ENCODE data around the gene MND1. TPM values are rescaled to one million over a fixed set of nuclear protein-coding genes. Genes with fewer than 3 reads are reported as not detected.

Gene MND1
- total and polyA plus RNA-seq, 2 of the 8 experiments (the other 6 are each of a cell fraction or from before 2014, with no cell fraction given) = 4.4 to 26.2 TPM

GRCh38 chr4:153322791-153323190 is 21.7 kb upstream of the MND1 start:
- H3K4ac ChIP-seq (replicated peaks; ENCODE audit: insufficient read length, low read depth, low read length) = no peak overlapping the region
- no peak overlapping the region for H3K18ac ChIP-seq (ENCODE audit: extremely low read depth, low read length)
- POLR2A ChIA-PET (ENCODE audit: partially characterized antibody) = no interaction called here
- H2AFZ ChIP-seq (ENCODE audit: low read length) = no peak overlapping the region
- no peaks in the 10 kb centered on the region for H3K79me2 ChIP-seq (ENCODE audit: control insufficient read depth in 1 of 2, insufficient read depth in 2 of 2, low read length in 2 of 2)
- DNase-seq (ENCODE audit: low read depth in 1 of 2, low spot score in 2 of 2) (no peak), FAIRE-seq (no peak)
- no peaks in the 10 kb centered on the region for H3K4me1 ChIP-seq (replicated peaks in 1 of 4; ENCODE audit: control insufficient read depth in 3 of 4, insufficient read depth in 4 of 4, low read length in 3 of 4)
- no peak overlapping the region for H2AK5ac ChIP-seq (ENCODE audit: low read depth, low read length)
- H2BK15ac ChIP-seq (ENCODE audit: low read length) = no peak overlapping the region
- no peak overlapping the region for H3K27ac ChIP-seq (ENCODE audit: low read depth, low read length)
- no peaks in the 10 kb centered on the region for H3K79me1 ChIP-seq (ENCODE audit: low read depth, low read length)
- no peaks in the 10 kb centered on the region for H3K9me3 ChIP-seq (ENCODE audit: insufficient read depth in 2 of 2, low read depth in 1 of 2, low read length in 1 of 2)
- no peak overlapping the region for H2BK120ac ChIP-seq (replicated peaks; ENCODE audit: low read depth, low read length)
- no peak overlapping the region for H3K14ac ChIP-seq (ENCODE audit: insufficient read length)
- H2BK20ac ChIP-seq (ENCODE audit: low read length) = no peak overlapping the region
- no peak overlapping the region for H2BK5ac ChIP-seq (ENCODE audit: low read depth, low read length)
- H3K4me2 ChIP-seq (ENCODE audit: insufficient read depth in 1 of 2, low read depth in 2 of 2, low read length in 2 of 2) = no peak overlapping the region
- H4K5ac ChIP-seq (ENCODE audit: insufficient read length, low read depth, low read length) = no peak overlapping the region
- TF ChIP-seq NRF1 (IDR thresholded peaks at IDR 0.05; ENCODE audit: low read depth, low read length) (no peak), RBBP5 (IDR thresholded peaks at IDR 0.05; ENCODE audit: borderline replicate concordance, low read depth, low read length) (no peak), SIN3A (conservative IDR thresholded peaks at IDR 0.05 in 1 of 2, IDR thresholded peaks at IDR 0.05 in 1 of 2; ENCODE audit: low read depth in 1 of 2, low read length in 2 of 2) (no peak)
- H3K9ac ChIP-seq (replicated peaks in 1 of 4; ENCODE audit: extremely low read depth in 1 of 4, low read depth in 3 of 4, low read length in 3 of 4) = no peak overlapping the region
- H3K36me3 ChIP-seq (ENCODE audit: control insufficient read depth in 2 of 4, insufficient read depth in 4 of 4, low read length in 3 of 4) = peaks cover 0 to 28% (median 6%) of the 10 kb centered on the region in 4 experiments; a peak in 4 of 8 replicates
- no peak overlapping the region for H4K8ac ChIP-seq (ENCODE audit: extremely low read depth, insufficient read depth, low read length)
- no peaks in the 10 kb centered on the region for H3K23me2 ChIP-seq (ENCODE audit: low read depth, low read length)
- no peak overlapping the region for H4K91ac ChIP-seq (replicated peaks; ENCODE audit: insufficient read length, low read length)
- no peak overlapping the region for H3K56ac ChIP-seq (replicated peaks; ENCODE audit: insufficient read length, low read depth, low read length)
- no peaks in the 10 kb centered on the region for H4K20me1 ChIP-seq (replicated peaks in 1 of 2; ENCODE audit: control insufficient read depth in 1 of 2, insufficient read depth in 2 of 2, low read length in 2 of 2)
- H2BK12ac ChIP-seq (ENCODE audit: low read depth, low read length) = no peak overlapping the region
- 98% methylated on average over 6 of the region's 6 CpGs; no CpG with 5 or more reads in 1 of the 2 experiments for WGBS, 2 experiments (ENCODE audit: extremely low coverage in 1 of 2, insufficient coverage in 1 of 2, insufficient read length in 1 of 2, insufficient replicate concordance in 2 of 2, low coverage in 1 of 2, low lambda C conversion rate in 2 of 2, missing lambda C conversion rate in 1 of 2)
- no peak overlapping the region for H3K4me3 ChIP-seq (ENCODE audit: extremely low read depth in 1 of 4, insufficient read depth in 2 of 4, low read depth in 3 of 4, low read length in 4 of 4)
- H3K27me3 ChIP-seq (replicated peaks in 1 of 4; ENCODE audit: control insufficient read depth in 3 of 4, extremely low read depth in 1 of 4, insufficient read depth in 3 of 4, low read length in 3 of 4) = no peaks in the 10 kb centered on the region
- no peak overlapping the region for H3K23ac ChIP-seq (ENCODE audit: insufficient read length)
- CTCF ChIA-PET (ENCODE audit: partially characterized antibody) = interaction anchor here (0.7 to 2.6 kb wide), 8 partner anchors 66 to 348 kb away, joined by 3 to 9 read pairs (median 3); no protein-coding TSS in a partner anchor

Measured in H1 (cell line).